Fibroblast of villous mesenchyme (primary cell): Measurements from ENCODE around the gene RHBDD2. TPM values are rescaled to one million over a fixed set of nuclear protein-coding genes. Genes with fewer than 3 reads are reported as not detected.

ENCODE experiments used
- DNase-seq: peaks from one replicate; pipeline ENCODE4 v3.0.0-alpha.2; 2010; ENCODE audit warnings: low read depth
- H3K4me3 ChIP-seq: 2 replicates; pipeline ENCODE4 v1.5.1; 2011; ENCODE audit warnings: low read depth, mild to moderate bottlenecking, low read length
- total RNA-seq: library from RNA; depleted of rRNA; stranded (reverse); fragments of >200 nt; gene quantifications from 2 replicates; pipeline ENCODE4 v1.2.3, GENCODE V29; 2012
- TF ChIP-seq, protein P1 (sequence below): IDR thresholded peaks from 2 replicates; pipeline ENCODE4 v1.5.1; 2012; ENCODE audit warnings: low read depth, mild to moderate bottlenecking, low read length; ENCODE audit not compliant: insufficient read depth

RHBDD2 gene
- total RNA-seq, 1 donor: 20.7 TPM

DNA sequence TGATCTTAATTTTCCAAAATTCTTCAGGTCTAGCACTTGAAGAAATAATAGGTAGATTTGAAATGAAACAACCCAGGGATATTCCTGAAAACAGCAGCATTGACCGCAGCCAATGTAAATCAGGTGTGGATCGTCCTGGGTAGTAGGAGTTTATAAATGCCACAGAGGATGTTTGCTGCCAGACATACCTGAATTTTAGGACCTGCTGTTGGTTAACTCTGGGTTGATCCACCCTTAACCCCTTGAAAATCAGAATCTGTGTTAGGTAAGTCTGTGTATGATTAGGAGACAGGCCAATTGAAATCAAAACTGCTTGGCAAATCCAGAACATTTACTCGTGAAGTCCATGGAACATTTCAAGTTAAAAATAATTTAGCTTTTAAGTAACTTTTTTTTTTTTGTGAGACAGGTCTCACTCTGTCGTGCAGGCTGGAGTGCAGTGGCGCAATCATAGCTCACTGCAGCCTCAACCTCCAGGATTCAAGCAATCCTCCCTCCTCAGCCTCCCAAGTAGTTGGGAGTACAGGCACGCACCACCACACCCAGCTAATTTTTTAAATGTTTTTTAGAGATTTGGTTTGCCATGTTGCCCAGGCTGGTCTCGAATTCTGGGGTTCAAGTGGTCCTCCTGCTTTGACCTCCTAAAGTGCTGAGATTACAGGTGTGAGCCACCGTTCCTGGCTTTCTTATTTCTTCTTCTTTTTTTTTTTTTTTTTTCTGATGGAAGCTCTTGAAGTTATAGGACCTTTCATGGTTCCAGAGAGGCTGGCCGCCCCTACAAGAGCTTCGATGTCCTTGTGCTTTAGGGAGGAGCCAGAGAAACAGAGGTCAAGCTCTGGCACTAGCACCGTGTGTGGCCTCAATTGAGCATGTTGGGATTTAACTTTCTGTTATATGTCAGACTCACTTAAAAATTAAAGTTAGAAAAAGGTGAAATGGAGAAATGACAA is 38.1 kb downstream of the RHBDD2 start:
- no peak overlapping the region for H3K4me3 ChIP-seq
- TF ChIP-seq, protein P1, sequence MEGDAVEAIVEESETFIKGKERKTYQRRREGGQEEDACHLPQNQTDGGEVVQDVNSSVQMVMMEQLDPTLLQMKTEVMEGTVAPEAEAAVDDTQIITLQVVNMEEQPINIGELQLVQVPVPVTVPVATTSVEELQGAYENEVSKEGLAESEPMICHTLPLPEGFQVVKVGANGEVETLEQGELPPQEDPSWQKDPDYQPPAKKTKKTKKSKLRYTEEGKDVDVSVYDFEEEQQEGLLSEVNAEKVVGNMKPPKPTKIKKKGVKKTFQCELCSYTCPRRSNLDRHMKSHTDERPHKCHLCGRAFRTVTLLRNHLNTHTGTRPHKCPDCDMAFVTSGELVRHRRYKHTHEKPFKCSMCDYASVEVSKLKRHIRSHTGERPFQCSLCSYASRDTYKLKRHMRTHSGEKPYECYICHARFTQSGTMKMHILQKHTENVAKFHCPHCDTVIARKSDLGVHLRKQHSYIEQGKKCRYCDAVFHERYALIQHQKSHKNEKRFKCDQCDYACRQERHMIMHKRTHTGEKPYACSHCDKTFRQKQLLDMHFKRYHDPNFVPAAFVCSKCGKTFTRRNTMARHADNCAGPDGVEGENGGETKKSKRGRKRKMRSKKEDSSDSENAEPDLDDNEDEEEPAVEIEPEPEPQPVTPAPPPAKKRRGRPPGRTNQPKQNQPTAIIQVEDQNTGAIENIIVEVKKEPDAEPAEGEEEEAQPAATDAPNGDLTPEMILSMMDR: no peak
- DNase-seq: no peak

DNA sequence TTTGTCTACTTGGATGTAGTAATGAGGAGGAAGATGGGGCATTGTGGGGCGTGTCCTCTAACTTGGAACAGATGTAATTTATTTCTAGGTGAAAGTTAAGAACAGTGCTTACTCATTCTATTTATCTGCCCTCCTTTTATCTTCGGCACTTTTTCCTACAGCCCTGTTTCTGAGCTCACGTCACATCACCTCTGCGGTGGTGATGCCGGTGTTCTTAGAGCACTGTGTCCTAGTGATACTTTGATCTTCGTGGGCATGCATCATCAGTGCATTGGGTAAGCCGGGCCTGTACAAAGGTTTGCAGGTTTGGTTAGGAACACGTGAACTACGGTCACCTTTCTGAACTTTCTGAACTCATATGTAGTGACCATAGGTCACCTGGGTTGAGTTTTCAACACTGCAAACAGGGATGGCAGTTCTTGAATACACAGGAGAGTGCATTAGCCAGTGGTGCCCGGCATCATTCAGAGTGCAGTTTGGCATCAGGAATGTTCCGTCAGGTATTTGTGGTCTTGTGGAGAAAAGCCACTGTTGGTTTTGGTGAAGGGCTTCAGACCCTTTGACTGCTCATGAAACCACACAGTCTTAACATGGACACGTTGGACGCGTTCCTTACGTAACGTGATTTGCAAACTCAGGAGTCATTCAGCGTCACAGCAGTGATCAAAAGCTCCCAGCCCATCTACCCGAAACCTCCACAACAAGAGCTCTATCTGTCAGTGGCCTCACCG is 41.8 kb downstream of the RHBDD2 start:
- H3K4me3 ChIP-seq: no peak overlapping the region
- TF ChIP-seq, protein P1: no peak
- DNase-seq: peak; percentile 28

DNA sequence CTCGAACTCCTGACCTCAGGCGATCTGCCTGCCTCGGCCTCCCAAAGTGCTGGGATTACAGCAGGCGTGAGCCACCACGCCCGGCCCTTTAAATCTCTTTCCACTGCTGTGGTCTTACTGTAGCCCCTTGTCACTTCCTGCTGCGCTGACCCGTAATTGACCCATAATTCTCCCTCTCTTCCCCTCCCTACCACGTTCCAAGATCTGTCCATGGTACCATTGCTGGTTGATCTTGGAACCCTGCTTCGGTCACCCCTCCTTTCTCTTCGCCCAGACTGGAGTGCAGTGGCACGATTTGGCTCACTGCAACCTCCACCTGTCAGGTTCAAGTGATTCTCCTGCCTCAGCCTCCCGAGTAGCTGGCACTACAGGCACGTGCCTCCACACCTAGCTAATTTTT is 42.6 kb downstream of the RHBDD2 start:
- peak; percentile 30 for DNase-seq
- H3K4me3 ChIP-seq: no peak overlapping the region
- TF ChIP-seq, protein P1: no peak

DNA sequence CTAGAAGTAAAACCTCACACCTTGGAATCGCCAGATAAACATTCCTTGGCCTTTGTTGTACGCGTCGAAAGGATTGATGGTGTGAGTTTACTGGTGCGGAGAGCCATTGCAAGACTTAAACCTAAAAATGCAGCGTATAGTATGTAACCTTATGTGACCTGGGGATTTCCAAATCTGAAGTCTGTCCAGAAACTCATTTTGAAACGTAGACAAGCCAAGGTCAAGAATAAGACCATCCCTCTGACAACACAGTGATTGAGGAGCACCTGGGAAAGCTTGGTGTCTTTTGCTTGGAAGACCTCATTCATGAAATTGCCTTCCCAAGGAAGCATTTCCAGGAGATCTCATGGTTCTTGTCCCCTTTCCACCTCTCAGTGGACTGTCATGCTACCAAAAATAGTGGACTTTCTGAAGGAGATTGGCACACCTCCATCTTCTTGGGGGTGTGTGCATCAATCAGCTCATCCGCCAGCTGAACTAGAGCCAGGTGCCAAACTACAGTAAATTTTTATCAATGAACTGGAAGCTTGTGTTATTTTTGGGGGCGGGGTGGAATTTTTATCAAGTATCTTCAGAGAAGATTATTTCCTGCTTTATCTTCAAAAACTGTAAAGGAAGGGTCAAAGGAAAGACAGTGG is 44.3 kb downstream of the RHBDD2 start:
- DNase-seq: no peak
- no peak overlapping the region for H3K4me3 ChIP-seq
- TF ChIP-seq, protein P1: no peak

DNA sequence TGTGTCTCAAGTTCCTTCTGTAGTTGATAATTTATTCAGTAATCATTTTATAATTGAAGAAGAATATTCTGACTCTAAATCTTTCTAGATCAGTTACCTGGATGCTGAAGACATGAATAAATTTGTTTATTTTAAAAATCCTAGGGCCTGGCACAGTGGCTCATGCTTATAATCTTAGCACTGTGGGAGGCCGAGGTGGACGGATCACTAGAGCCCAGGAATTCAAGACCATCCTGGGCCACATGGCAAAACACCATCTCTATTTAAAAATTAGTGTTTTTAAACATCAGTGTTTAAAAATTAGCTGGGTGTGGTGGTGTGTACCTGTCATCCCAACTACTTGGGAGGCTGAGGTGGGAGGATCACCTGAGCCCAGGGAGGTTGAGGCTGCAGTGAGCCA is 45.4 kb downstream of the RHBDD2 start:
- TF ChIP-seq, protein P1: no peak
- no peak overlapping the region for H3K4me3 ChIP-seq
- DNase-seq: no peak

DNA sequence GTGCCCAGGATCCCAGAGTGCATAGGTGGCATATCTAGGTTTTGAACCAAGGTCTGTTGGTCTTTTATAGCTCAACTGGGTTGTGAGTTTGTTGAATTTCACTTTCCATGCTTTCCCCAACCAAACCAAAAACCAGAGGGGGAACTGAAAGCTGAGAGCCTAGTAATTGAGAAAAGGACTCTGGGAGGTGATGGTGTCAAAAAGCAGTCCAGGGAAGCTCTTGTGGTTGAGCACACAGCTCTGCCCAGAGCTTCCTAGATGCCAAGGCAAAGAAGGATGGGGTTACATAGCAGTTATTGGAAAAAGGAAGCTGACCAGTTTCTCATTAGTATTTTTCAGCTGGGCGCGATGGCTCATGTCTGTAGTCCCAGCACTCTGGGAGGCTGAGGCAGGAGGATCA is 46.1 kb downstream of the RHBDD2 start:
- TF ChIP-seq, protein P1: no peak
- DNase-seq: no peak
- H3K4me3 ChIP-seq: no peak overlapping the region
